Eye (tissue), 1 donor: Measurements from ENCODE around the gene AGPAT4.

Experiments
- DNase-seq: peaks from one replicate; pipeline ENCODE4 v3.0.0-alpha.2; 2015

Gene AGPAT4

GRCh38 chr6:161279677-161280415 is 6.0 kb upstream of the AGPAT4 start:
- DNase-seq, result no peak

- DNase-seq, result no peak
Observed at GRCh38 chr6:161276605-161277155, 2.8 kb upstream of the AGPAT4 start.

- DNase-seq, result peak; percentile 54
Observed at GRCh38 chr6:161274898-161275297, 1.0 kb upstream of the AGPAT4 start.

DNA sequence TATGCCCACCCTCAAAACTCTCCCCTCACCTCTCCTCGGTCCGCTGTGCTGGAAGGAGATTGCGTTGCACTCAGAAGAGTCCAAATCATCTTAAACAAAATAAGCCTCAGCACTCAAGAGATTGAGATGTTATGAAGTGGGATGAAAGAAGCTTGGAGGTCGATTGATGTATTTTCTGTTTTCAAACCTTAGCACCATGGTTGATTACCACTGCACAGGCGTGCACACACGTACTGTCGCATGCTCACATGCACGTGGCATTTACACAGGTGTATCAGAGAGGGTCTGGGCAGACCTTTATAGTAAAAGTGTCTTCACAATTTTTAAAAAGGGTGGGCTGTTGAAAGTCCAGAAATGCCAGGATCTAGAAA is 612 bp upstream of the AGPAT4 start:
- DNase-seq, result no peak

DNA sequence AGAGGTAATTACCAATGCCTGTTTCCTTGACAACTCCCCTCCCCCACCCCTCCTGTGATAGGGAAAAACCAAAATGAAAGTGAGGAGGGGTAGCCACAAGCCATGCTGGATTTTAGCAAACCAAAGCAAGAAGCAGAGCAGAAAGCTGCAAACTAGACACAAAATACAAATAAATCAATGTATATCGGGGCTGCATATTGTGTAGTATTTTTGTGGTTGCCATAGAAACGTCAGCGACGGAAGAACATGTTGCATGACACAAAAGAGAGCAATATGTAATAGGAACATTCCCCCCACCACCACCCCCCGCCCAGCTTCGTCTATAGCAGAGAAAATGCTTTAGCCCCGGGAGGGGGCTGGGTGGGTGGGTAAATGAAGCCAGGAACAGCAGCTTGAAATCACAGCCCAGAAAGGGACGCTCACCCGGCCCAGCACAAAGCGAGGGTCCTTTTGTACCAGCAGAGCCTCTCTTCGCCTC is 548 bp downstream of the AGPAT4 start:
- DNase-seq, result peak; percentile 95

DNA sequence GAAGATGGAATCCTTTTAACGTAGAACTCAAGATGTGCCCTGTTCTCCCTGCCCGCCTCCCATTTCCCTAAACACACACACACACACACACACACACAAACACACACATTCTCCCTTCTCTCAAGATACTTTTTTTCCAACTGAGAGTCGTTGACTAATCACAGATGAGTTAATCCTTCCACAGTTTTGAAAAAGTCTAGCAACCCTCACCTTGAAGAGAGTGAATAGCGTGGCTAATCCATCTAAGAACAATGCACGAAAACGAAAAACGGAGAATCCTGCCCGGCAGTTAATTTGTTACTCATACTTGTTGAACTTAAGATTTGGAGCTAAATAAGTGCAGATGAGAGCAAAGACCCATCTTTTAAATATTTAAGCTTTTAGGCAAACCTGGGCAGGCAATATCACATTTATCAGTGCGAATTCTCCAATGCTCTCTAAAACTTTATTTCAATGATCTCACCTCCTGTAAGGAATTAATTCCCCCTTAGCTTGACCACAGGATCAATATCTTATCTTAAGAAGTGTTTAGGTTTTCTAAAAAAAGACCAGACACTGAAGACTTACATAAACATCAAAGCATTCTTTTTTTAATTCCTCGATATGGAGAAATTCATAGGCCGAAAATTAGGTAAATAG is 1.1 kb downstream of the AGPAT4 start:
- peak; percentile 77 for DNase-seq

DNA sequence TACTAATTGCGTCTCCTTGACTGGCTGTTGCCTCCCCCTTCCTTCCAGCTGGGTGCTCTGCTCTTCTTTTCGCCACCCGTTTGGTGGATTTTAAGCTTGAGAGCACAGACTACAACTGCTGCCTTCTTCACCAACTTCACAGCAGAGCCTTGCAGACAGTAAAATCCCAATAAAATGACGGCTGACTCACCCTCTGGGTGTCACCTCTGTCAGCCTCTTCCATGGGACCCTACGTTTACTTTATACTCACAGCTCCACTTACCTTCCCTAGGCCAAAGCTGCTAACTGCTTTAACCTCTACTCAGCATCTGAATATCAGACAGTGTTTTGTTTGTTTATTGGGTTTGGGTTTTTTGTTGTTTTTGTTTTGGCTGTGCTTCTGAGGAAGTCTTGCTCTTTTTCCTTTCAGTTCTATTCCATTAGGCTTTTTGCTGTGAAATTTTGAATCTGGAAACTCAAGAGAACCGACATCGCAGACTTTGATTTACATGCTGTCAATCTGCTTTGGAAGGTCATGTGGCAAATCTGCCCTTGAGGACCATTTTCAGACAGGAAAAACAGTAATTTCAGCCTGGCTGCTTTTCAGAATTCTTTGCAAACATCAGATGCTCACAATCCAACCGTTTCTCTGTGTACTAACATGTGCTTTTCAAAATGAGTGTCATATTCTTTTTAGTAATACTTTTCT is 2.4 kb downstream of the AGPAT4 start:
- peak; percentile 71 for DNase-seq

DNA sequence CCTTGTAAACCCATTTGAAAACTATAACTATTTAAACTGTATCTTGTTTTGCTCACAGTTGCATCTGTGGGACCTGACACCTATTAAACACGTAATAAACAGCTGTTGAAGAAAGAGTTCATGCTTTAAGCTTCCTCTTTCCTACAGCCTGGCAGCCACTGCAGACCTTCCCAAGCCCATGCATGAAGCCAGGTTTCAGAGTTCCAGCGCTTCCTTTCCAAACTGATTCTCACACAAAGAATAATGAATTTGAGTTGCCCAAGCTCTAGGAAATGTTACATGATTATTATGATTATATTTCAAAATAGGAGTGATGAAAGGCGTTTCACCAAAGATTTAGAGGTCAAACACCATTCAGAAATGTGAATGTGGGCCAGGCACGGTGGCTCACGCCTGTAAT is 3.7 kb downstream of the AGPAT4 start:
- DNase-seq, result no peak

DNA sequence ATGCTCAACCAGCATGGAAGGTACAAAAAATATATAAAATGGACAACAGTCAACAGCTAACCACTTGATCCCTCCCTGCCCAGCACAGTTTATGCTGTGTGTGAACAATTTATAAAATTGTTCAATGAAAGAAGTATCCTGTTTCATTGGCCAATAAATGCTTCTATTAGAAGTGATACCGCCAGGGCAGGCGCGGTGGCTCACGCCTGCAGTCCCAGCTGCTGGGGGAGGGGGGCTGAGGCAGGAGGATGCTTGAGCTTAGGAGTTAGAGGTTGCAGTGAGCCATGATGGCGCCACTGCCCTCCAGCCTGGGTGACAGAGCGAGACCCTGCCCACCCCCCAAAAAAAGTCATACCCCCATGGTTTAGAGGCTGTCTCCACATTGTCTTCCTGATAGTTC is 4.6 kb downstream of the AGPAT4 start:
- DNase-seq, result no peak

DNA sequence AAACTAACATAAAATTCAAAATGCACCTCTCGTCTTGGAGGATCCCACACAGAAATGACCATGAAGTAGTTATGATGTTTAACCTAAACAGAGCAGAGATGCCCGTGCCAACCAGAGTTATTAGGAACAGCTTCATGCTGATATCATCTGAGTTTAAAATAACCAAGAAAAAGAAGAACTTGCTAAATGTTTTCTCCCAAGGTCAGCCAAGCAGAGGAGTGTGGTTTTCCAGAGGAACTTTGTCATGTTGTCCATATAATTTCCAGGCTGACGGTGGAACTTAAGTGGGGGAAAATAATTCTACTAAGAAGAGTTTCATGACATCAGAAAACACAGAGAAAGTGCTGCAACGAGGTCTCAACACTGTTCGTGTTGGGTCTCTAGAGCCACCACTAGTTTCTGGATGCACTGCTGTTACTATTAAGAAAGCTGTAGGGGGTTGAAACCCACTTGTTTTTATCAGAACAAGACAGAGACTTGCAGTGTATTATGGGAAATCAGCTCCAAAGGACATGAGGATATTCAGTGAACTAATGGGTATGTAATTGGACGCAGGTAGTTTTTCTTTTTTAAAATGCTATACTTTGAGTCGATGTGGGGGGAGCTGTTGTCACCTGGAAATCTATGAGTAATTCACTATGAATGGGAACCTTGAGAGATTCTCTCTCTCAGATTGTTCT is 5.2 kb downstream of the AGPAT4 start:
- no peak for DNase-seq

DNA sequence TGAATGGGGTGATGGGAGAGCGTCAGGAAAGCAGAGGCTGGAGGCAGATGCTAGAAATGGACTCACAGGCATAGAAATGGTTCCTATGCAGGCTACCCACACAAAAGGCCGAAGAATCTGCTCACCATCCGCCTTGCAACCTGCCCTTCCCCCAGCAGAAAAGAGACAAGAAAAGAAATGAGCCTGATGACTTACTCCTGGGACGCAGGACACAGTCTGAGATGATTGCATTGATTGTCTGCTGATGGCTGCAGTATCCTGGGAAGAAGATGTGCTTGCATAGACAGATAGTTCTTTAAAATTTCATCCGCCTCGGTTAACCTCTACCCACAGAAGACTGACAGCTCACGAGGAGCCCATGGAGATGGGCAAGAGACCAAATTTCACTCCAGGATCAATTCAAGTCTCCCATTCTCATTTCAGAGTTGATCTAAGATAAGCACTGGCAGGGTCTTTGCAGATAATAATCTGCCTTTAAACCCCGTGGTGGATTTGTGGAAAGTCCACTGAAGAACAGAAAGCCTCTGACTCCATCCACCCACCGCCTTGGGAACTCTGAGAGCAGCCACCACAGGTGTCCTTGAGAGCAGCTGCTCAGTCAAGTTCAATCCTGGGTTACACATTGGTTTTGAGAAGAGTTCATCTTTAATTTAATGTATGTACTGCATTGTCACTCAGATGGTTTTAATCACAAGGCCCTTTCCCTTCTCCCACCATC is 7.2 kb downstream of the AGPAT4 start:
- DNase-seq, result peak; percentile 70

DNA sequence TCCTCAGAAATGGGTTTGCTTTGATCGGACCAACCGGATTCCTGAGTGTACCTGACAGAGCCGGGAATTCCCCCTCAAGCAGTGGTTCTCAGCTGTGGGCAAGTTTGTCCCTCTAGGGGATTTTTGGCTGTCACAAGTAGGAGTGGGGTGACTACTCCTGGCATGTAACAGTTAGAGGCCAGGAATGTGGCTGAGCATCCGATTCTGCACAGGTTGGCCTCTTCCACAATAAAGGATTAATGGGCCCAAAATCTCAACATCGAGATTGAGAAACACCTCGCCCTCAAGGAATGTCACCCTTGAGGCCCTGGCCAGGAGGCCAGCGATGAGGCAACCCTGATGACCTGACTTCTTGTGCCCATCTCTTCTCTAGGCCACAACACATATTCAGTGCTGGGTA is 7.9 kb downstream of the AGPAT4 start:
- DNase-seq, result no peak

- DNase-seq, result no peak
Observed at GRCh38 chr6:161265554-161265953, 8.3 kb downstream of the AGPAT4 start.

DNA sequence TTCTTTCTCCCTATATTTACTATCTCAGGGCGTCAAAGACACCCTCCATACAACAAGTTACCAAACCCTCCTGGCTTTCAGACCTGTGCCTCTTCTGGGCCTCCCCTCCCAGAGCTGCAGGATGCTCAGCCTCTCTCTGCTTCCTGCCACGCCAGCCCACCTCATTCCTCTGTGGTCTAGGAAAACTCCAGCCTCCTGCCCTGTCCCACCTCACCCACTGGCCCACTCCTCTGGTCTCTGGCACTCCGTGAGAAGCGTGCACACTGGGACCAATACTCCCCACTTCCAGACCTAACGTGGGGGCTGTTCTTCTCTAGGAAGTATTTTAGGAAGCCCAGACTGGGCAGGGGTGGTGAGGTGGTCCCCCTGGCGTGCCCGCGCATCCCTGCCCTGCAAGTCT is 9.7 kb downstream of the AGPAT4 start:
- no peak for DNase-seq

DNA sequence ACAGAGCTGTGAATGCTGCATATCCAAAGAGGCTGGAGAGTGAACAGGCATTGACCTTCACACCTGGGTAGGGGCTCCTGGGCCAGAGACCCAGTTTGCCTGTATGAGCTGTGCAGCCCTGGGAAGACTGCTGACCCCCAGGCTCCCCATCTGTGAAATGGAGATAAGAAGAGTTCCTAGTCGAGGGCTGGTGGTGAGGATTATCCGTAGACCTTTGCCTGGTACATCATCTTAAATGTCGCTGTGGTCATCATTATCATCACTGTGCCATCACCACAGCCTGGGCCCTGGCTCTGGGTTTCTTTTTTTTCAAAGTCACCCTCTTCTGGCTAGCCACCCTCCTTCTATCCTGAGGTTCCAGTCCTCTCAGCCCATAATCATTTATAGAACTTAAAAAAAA is 12.0 kb downstream of the AGPAT4 start:
- no peak for DNase-seq

DNA sequence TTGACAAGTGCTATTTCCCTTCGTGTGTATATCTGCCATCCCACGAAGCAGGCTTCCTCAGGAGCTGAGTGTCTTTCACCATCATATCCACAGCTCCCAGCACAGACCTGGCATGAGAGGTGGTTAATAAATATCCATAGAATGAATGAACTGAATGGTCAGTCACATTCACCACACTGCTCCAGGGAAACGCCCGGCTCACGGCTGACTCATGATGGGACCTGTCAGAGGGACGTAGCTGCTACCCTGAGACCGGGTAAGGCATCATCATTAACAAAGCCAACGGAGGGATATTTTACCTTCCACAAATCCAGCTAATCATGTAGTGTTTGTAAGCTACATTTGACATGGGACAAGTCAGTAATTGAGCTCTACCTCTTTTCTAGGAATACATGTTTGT is 12.5 kb downstream of the AGPAT4 start:
- no peak for DNase-seq

- DNase-seq, result no peak
Observed at GRCh38 chr6:161259302-161259701, 14.6 kb downstream of the AGPAT4 start.

DNA sequence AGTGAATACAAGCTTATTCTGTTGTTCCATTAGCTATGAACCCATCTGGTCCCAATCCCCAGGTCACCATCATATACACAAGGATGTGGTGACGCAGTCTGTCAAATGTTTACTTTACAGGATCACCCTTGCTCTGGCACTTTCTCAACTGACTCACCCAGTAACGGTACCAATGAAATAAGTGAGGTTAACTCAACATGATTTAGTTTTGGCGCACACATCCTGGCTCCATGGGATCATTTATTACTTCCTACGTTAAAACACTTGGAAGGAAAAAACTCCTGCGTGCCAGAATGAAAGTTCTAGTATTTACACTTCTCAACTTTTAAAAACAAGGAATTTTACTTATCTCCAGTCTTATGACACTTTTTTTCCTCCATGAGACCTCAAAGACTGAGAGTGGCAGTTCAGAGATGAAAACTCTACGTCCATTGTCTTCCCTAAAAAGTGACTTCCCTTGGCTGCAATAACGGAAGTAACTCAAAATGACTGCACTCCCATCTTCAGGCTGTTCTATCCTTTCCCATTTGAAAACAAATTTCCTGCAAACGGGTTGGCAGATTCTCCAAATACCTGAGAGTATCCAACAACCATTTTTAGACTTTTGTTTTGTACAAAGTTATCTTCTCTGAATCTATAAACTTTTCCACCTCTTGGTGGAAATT is 15.9 kb downstream of the AGPAT4 start:
- DNase-seq, result peak; percentile 41

DNA sequence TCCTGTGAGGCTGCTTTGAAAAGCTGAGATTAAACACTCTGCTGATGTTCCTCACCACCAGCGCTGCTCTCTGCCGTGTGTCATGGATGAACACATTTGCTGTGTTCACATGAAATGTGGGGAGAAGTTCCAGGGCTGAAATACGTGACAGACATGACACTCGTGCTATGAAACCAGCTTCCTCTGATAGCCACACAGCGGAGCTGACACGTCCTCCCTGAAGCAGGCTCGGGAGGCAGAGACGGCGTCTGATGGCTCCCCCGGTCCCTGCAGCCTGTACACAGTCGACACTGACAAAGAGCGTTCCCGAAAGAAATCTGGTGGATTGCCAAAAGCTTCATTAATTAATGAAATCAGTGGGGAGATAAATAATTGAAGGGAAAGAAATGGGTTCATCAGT is 17.5 kb downstream of the AGPAT4 start:
- DNase-seq, result no peak

GRCh38 chr6:161255518-161255917 is 18.3 kb downstream of the AGPAT4 start:
- DNase-seq, result no peak

GRCh38 chr6:161254464-161255253 is 19.2 kb downstream of the AGPAT4 start:
- no peak for DNase-seq
